PC-3 (cell line): ENCODE measurements around the gene AGPAT4.

Experiments
- EZH2phosphoT487 ChIP-seq: fragments of 300-600 bp; sonication (generic); IDR thresholded peaks from 2 replicates; pipeline ENCODE4 v1.6.1; 2018; ENCODE audit warnings: mild to moderate bottlenecking, antibody characterized with exemption, low read length, borderline replicate concordance
- TF ChIP-seq, protein P1 (sequence below): fragments of 300-600 bp; sonication (generic); conservative IDR thresholded peaks from 2 replicates; pipeline ENCODE4 v1.5.1; 2017; ENCODE audit warnings: antibody characterized with exemption, low read depth, mild to moderate bottlenecking, low read length

DNA sequence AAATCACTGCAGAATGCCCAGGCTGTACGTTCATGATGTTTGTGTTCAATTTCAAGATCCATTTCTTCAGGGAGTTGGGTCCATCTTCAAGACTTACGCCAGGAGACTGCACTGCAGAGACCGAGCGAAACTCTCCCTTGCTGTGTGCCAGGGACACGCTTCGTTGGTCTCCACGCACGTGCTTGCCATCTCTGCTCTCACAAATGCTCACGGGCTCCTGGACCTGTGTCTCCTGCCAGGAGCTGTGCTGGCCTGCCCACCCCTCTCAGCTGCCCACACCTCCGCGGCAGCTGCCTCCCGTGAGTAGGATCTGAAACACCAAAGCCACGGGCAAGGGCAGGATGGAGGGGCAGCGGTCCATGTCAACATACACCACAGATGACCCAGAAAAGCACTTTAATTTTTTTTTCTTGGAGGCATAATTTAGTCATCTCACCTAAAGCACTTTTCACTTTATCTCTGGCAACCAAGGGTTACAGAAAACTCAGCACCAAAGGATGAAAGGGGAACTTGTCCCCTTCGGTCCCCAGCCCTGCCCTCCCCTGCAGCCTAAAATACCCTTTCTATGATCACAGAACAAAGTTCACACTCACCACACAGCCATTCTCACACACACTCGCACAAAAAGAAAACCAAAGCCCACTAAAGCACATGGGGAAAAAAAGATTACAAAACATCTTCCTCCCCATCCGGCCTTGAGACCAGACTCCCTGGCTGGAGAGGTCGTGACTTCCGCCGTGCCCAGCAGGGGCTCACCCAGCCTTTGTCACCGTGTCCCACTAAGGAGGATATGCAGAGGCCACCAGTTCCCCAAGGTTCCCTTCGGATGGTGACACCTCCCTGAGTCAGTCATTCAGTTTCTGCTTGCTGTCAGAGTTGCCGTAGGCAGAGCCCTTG, 137.9 kb downstream of the AGPAT4 start:
- TF ChIP-seq, protein P1, sequence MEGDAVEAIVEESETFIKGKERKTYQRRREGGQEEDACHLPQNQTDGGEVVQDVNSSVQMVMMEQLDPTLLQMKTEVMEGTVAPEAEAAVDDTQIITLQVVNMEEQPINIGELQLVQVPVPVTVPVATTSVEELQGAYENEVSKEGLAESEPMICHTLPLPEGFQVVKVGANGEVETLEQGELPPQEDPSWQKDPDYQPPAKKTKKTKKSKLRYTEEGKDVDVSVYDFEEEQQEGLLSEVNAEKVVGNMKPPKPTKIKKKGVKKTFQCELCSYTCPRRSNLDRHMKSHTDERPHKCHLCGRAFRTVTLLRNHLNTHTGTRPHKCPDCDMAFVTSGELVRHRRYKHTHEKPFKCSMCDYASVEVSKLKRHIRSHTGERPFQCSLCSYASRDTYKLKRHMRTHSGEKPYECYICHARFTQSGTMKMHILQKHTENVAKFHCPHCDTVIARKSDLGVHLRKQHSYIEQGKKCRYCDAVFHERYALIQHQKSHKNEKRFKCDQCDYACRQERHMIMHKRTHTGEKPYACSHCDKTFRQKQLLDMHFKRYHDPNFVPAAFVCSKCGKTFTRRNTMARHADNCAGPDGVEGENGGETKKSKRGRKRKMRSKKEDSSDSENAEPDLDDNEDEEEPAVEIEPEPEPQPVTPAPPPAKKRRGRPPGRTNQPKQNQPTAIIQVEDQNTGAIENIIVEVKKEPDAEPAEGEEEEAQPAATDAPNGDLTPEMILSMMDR = no peak
- no peak for TF ChIP-seq EZH2phosphoT487
